ENCODE measurements around the gene PTPN14. TPM values are rescaled to one million over a fixed set of nuclear protein-coding genes. Genes with fewer than 3 reads are reported as not detected.

The PTPN14 gene
- total RNA-seq, 1 experiment from 2014 or later, result 37.5 TPM

- TF ChIP-seq ZBTB33 (IDR thresholded peaks at IDR 0.05; ENCODE audit: extremely low read depth, insufficient replicate concordance, low read length), result no peak
Measured at GRCh38 chr1:214546886-214547641, 4.3 kb downstream of the PTPN14 start (continued).

GRCh38 chr1:214546084-214546483, 5.3 kb downstream of the PTPN14 start:
- intact Hi-C loops (cut with micrococcal nuclease), result no loop called here
- peaks cover 99% of the 10 kb centered on the region for H3K79me2 ChIP-seq (ENCODE audit: insufficient read depth, low read length)
- BruUV-seq (replicated peaks), result no TSS peak
- CTCF ChIA-PET, result no interaction called here
- no peak for TF ChIP-seq SP1 (IDR thresholded peaks at IDR 0.05; ENCODE audit: low read depth)
- TF ChIP-seq RAD21 (IDR thresholded peaks at IDR 0.05; ENCODE audit: low read depth), result no peak
- no peak for TF ChIP-seq CBX3 (IDR thresholded peaks at IDR 0.05; ENCODE audit: low read depth)
- TF ChIP-seq, protein P1, sequence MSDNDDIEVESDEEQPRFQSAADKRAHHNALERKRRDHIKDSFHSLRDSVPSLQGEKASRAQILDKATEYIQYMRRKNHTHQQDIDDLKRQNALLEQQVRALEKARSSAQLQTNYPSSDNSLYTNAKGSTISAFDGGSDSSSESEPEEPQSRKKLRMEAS (IDR thresholded peaks at IDR 0.05), result no peak
- no peak for TF ChIP-seq JUND (IDR thresholded peaks at IDR 0.05)
- TF ChIP-seq CEBPB (IDR thresholded peaks at IDR 0.05; ENCODE audit: low read depth), result no peak
- TF ChIP-seq POLR2AphosphoS5 (IDR thresholded peaks at IDR 0.05; ENCODE audit: low read depth, low read length), result no peak
- TF ChIP-seq, protein P2, sequence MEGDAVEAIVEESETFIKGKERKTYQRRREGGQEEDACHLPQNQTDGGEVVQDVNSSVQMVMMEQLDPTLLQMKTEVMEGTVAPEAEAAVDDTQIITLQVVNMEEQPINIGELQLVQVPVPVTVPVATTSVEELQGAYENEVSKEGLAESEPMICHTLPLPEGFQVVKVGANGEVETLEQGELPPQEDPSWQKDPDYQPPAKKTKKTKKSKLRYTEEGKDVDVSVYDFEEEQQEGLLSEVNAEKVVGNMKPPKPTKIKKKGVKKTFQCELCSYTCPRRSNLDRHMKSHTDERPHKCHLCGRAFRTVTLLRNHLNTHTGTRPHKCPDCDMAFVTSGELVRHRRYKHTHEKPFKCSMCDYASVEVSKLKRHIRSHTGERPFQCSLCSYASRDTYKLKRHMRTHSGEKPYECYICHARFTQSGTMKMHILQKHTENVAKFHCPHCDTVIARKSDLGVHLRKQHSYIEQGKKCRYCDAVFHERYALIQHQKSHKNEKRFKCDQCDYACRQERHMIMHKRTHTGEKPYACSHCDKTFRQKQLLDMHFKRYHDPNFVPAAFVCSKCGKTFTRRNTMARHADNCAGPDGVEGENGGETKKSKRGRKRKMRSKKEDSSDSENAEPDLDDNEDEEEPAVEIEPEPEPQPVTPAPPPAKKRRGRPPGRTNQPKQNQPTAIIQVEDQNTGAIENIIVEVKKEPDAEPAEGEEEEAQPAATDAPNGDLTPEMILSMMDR (IDR thresholded peaks at IDR 0.05 in 2 of 3, conservative IDR thresholded peaks at IDR 0.05 in 1 of 3; ENCODE audit: borderline replicate concordance in 1 of 3, insufficient read depth in 1 of 3, low read depth in 2 of 3, low read length in 2 of 3), result no peak
- no peak for TF ChIP-seq EZH2 (IDR thresholded peaks at IDR 0.05)
- no peak for TF ChIP-seq SRF (IDR thresholded peaks at IDR 0.05; ENCODE audit: low read depth)
- no peak for TF ChIP-seq ELF1 (IDR thresholded peaks at IDR 0.05; ENCODE audit: borderline replicate concordance, low read depth)
- TF ChIP-seq SIN3A (IDR thresholded peaks at IDR 0.05; ENCODE audit: low read depth), result no peak
- TF ChIP-seq, protein P3, sequence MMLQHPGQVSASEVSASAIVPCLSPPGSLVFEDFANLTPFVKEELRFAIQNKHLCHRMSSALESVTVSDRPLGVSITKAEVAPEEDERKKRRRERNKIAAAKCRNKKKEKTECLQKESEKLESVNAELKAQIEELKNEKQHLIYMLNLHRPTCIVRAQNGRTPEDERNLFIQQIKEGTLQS (IDR thresholded peaks at IDR 0.05), result no peak
- peaks cover 4% of the 10 kb centered on the region; the same call in 1 of the 2 replicates for H4K20me1 ChIP-seq (ENCODE audit: insufficient read depth)
- H2AFZ ChIP-seq (ENCODE audit: low read depth, low read length, poor library complexity, severe bottlenecking), result no peak overlapping the region
- H3K27me3 ChIP-seq (ENCODE audit: insufficient read depth, low read length), result no peaks in the 10 kb centered on the region
- no peaks in the 10 kb centered on the region for H3K9me2 ChIP-seq (ENCODE audit: insufficient read depth)
- H3K4me3 ChIP-seq (replicated peaks in 1 of 2; ENCODE audit: low read depth in 1 of 2, low read length in 2 of 2), result no peak overlapping the region
- POLR2A ChIA-PET, result no interaction called here
- no peak for DNase-seq (ENCODE audit: low read depth, low spot score)
- H3K27ac ChIP-seq (ENCODE audit: low read depth, low read length), result no peak overlapping the region
- H3K4me1 ChIP-seq (ENCODE audit: control insufficient read depth in 1 of 2, insufficient read depth in 2 of 2, low read length in 2 of 2), result peaks cover 16 to 20% of the 10 kb centered on the region in 2 experiments
- H3K9me3 ChIP-seq (ENCODE audit: control insufficient read depth in 1 of 2, insufficient read depth in 1 of 2, low read depth in 1 of 2, low read length in 2 of 2), result no peaks in the 10 kb centered on the region
- no peak for ATAC-seq
- no peaks in the 10 kb centered on the region for H3K36me3 ChIP-seq (ENCODE audit: control insufficient read depth in 1 of 2, insufficient read depth in 2 of 2, low read length in 2 of 2)
- H3K9ac ChIP-seq (ENCODE audit: low read length), result no peak overlapping the region
- no peak overlapping the region for H3K4me2 ChIP-seq (ENCODE audit: low read length)
- RAD21 ChIA-PET (ENCODE audit: low non-redundant PET in 1 of 2, low total read pairs in 2 of 2, uncharacterized antibody in 2 of 2, unreplicated experiment in 2 of 2), result no interaction called here
